HCT116 (cell line): Measurements from ENCODE around the gene JCHAIN. TPM values are rescaled to one million over a fixed set of nuclear protein-coding genes. Genes with fewer than 3 reads are reported as not detected.

Source experiments
- ATAC-seq: fragments of 200-7000 bp; cut with Tn5 transposase; 2 replicates; pipeline ENCODE4 v1.9.1; 2020; ENCODE audit warnings: mild to moderate bottlenecking, moderate library complexity
- BruUV-seq: library from RNA; stranded (reverse); fragments of 400-500 nt; replicated peaks from 2 replicates; lab custom pipeline; 2021; lab: Mats Ljungman, UMichigan
- CTCF ChIA-PET: fragments of 300-600 bp; sonication (Branson Sonifier 250); formaldehyde crosslinking; loops from one replicate; lab custom pipeline; 2021; ENCODE audit warnings: antibody characterized with exemption; lab: Charles Lee
- POLR2A ChIA-PET: fragments of 300-600, 350-600 bp; sonication (Branson Sonifier 250); formaldehyde crosslinking; loops from one replicate; lab custom pipeline; 2021; ENCODE audit warnings: antibody characterized with exemption; lab: Charles Lee
- RAD21 ChIA-PET, 2 experiments: fragments of 300-600 bp; sonication (Branson Sonifier 250); formaldehyde crosslinking; loops; one replicate each; lab custom pipeline; 2023; ENCODE audit warnings: low total read pairs in 2 of 2; ENCODE audit not compliant: uncharacterized antibody in 2 of 2, unreplicated experiment in 2 of 2, low non-redundant PET in 1 of 2; lab: Charles Lee
- DNase-seq: peaks from one replicate; pipeline ENCODE4 v3.0.0-alpha.2; 2010; ENCODE audit warnings: low read depth, low spot score
- H2AFZ ChIP-seq: fragments of 200-600 bp; shearing (Covaris generic), sonication (generic); 2 replicates; pipeline ENCODE4 v1.6.1; 2017; ENCODE audit warnings: low read depth, mixed run types, mixed read lengths, antibody characterized with exemption, low read length; ENCODE audit not compliant: poor library complexity, severe bottlenecking
- H3K27ac ChIP-seq: 2 replicates; pipeline ENCODE4 v1.5.1; 2012; ENCODE audit warnings: low read depth, low read length
- H3K27me3 ChIP-seq: fragments of 200-600 bp; sonication (generic); 2 replicates; pipeline ENCODE4 v1.6.1; 2016; ENCODE audit warnings: mixed run types, low read length, mixed read lengths; ENCODE audit not compliant: insufficient read depth
- H3K36me3 ChIP-seq, 2 experiments: fragments of 200-500 bp in 1 of 2; fragments of 200-600 bp in 1 of 2; sonication (Bioruptor generic) in 1 of 2; sonication (generic) in 1 of 2; 2 replicates each; pipeline versions ENCODE4 v1.5.1 to v1.6.1; 2014 to 2016; ENCODE audit warnings: low read length in 2 of 2, inconsistent platforms in 1 of 2, mixed read lengths in 1 of 2, mixed run types in 1 of 2; ENCODE audit not compliant: insufficient read depth in 2 of 2, control insufficient read depth in 1 of 2
- H3K4me1 ChIP-seq, 2 experiments: fragments of 200-600 bp in 1 of 2; sonication (generic) in 1 of 2; 2 replicates each; pipeline versions ENCODE4 v1.5.1 to v1.6.1; 2012 to 2017; ENCODE audit warnings: low read length in 2 of 2, inconsistent platforms in 1 of 2, mild to moderate bottlenecking in 1 of 2, mixed read lengths in 1 of 2, mixed run types in 1 of 2, moderate library complexity in 1 of 2; ENCODE audit not compliant: insufficient read depth in 2 of 2, control insufficient read depth in 1 of 2
- H3K4me2 ChIP-seq: fragments of 200-600 bp; sonication (generic); 2 replicates; pipeline ENCODE4 v1.6.1; 2017; ENCODE audit warnings: mixed run types, low read length, mixed read lengths
- H3K4me3 ChIP-seq, 2 experiments: fragments of 200-600 bp in 1 of 2; sonication (generic) in 1 of 2; replicated peaks in 1 of 2; 2 replicates each; pipeline ENCODE4 v1.5.1; 2011 to 2016; ENCODE audit warnings: low read length in 2 of 2, control low read depth in 1 of 2, low read depth in 1 of 2, mild to moderate bottlenecking in 1 of 2, mixed read lengths in 1 of 2, mixed run types in 1 of 2
- H3K79me2 ChIP-seq: fragments of 200-600 bp; sonication (generic); 2 replicates; pipeline ENCODE4 v1.6.1; 2017; ENCODE audit warnings: mild to moderate bottlenecking, mixed run types, low read length, moderate library complexity, mixed read lengths; ENCODE audit not compliant: insufficient read depth
- H3K9ac ChIP-seq: fragments of 200-600 bp; sonication (generic); 2 replicates; pipeline ENCODE4 v1.6.1; 2016; ENCODE audit warnings: low read length, mixed read lengths
- H3K9me2 ChIP-seq: fragments of 200-600 bp; sonication (generic), shearing (Covaris generic); 2 replicates; pipeline ENCODE4 v1.6.1; 2017; ENCODE audit warnings: mixed run types, mild to moderate bottlenecking, moderate library complexity; ENCODE audit not compliant: insufficient read depth
- H3K9me3 ChIP-seq, 2 experiments: fragments of 200-500 bp in 1 of 2; fragments of 200-600 bp in 1 of 2; sonication (Bioruptor generic) in 1 of 2; sonication (generic) in 1 of 2; 2 replicates each; pipeline ENCODE4 v1.6.1; 2014 to 2017; ENCODE audit warnings: low read length in 2 of 2, mixed read lengths in 2 of 2, inconsistent platforms in 1 of 2, low read depth in 1 of 2, mild to moderate bottlenecking in 1 of 2, mixed run types in 1 of 2, moderate library complexity in 1 of 2; ENCODE audit not compliant: control insufficient read depth in 1 of 2, insufficient read depth in 1 of 2
- H4K20me1 ChIP-seq: fragments of 200-600 bp; sonication (generic), shearing (Covaris generic); 2 replicates; pipeline ENCODE4 v1.6.1; 2017; ENCODE audit warnings: mixed run types, mild to moderate bottlenecking, moderate library complexity; ENCODE audit not compliant: insufficient read depth
- ATF3 ChIP-seq: IDR thresholded peaks from 2 replicates; pipeline ENCODE4 v1.6.1; 2012
- CBX3 ChIP-seq: IDR thresholded peaks from 2 replicates; pipeline ENCODE4 v1.6.1; 2012; ENCODE audit warnings: low read depth
- CEBPB ChIP-seq: IDR thresholded peaks from 2 replicates; pipeline ENCODE4 v1.6.1; 2012; ENCODE audit warnings: low read depth
- CTCF ChIP-seq, 3 experiments: fragments of 200-600 bp in 1 of 3; sonication (generic) in 1 of 3; IDR thresholded peaks in 2 of 3; conservative IDR thresholded peaks in 1 of 3; 2 replicates each; pipeline ENCODE4 v1.5.1; 2012 to 2017; ENCODE audit warnings: low read depth in 2 of 3, low read length in 2 of 3, antibody characterized with exemption in 1 of 3, borderline replicate concordance in 1 of 3, control low read depth in 1 of 3, mild to moderate bottlenecking in 1 of 3, mixed read lengths in 1 of 3, mixed run types in 1 of 3, moderate library complexity in 1 of 3; ENCODE audit not compliant: insufficient read depth in 1 of 3
- EGR1 ChIP-seq: IDR thresholded peaks from 2 replicates; pipeline ENCODE4 v1.6.1; 2012; ENCODE audit warnings: low read depth
- ELF1 ChIP-seq: IDR thresholded peaks from 2 replicates; pipeline ENCODE4 v1.6.1; 2012; ENCODE audit warnings: low read depth, borderline replicate concordance
- EZH2 ChIP-seq: fragments of 200-600 bp; sonication (generic); IDR thresholded peaks from 2 replicates; pipeline ENCODE4 v1.6.1; 2017; ENCODE audit warnings: antibody characterized with exemption, mixed run types
- EZH2phosphoT487 ChIP-seq: fragments of 200-600 bp; IDR thresholded peaks from 2 replicates; pipeline ENCODE4 v1.6.1; 2018; ENCODE audit warnings: antibody characterized with exemption, borderline replicate concordance
- FOSL1 ChIP-seq: IDR thresholded peaks from 2 replicates; pipeline ENCODE4 v1.6.1; 2012; ENCODE audit warnings: low read depth
- JUND ChIP-seq: IDR thresholded peaks from 2 replicates; pipeline ENCODE4 v1.6.1; 2012
- POLR2AphosphoS5 ChIP-seq: IDR thresholded peaks from 2 replicates; pipeline ENCODE4 v1.6.1; 2011; ENCODE audit warnings: mild to moderate bottlenecking, low read depth, low read length, moderate library complexity
- RAD21 ChIP-seq: IDR thresholded peaks from 2 replicates; pipeline ENCODE4 v1.6.1; 2012; ENCODE audit warnings: low read depth, mild to moderate bottlenecking
- REST ChIP-seq: IDR thresholded peaks from 2 replicates; pipeline ENCODE4 v1.6.1; 2012; ENCODE audit warnings: low read depth
- YY1 ChIP-seq: IDR thresholded peaks from 2 replicates; pipeline ENCODE4 v1.6.1; 2011; ENCODE audit warnings: low read length, low read depth, moderate library complexity, mild to moderate bottlenecking; ENCODE audit not compliant: insufficient replicate concordance; ENCODE audit errors: extremely low read depth
- ZBTB33 ChIP-seq: IDR thresholded peaks from 2 replicates; pipeline ENCODE4 v1.6.1; 2011; ENCODE audit warnings: mild to moderate bottlenecking, low read length, moderate library complexity; ENCODE audit not compliant: insufficient replicate concordance; ENCODE audit errors: extremely low read depth
- ZFX ChIP-seq: fragments of 450-650 bp; IDR thresholded peaks from 2 replicates; pipeline ENCODE4 v1.6.1; 2017
- ZNF274 ChIP-seq: fragments of 200-500 bp; sonication (Bioruptor generic); IDR thresholded peaks from 2 replicates; pipeline ENCODE4 v1.6.1; 2014; ENCODE audit warnings: mild to moderate bottlenecking, low read depth, low read length, inconsistent platforms
- intact Hi-C: fragments of 100-400 bp; cut with micrococcal nuclease; formaldehyde crosslinking; loops from 2 replicates; pipeline ENCODE4 v1.10.0; 2022
- total RNA-seq: library from RNA; stranded (reverse); gene quantifications from one replicate; pipeline ENCODE4 v1.2.1, GENCODE V29; 2021; ENCODE audit not compliant: unreplicated experiment

The JCHAIN gene
- total RNA-seq, 1 experiment from 2014 or later, result 0.79 TPM

GRCh38 chr4:70619778-70620177 is 46.5 kb downstream of the JCHAIN start:
- Histone ChIP-seq H3K9ac (no peak overlapping the region), H4K20me1 (no peaks in the 10 kb centered on the region), H3K27ac (no peak overlapping the region), H3K79me2 (no peaks in the 10 kb centered on the region), H2AFZ (no peak overlapping the region), H3K9me3 (no peaks in the 10 kb centered on the region), H3K36me3 (no peaks in the 10 kb centered on the region; a peak in 1 of 4 replicates), H3K27me3 (no peaks in the 10 kb centered on the region), H3K9me2 (no peaks in the 10 kb centered on the region), H3K4me3 (no peak overlapping the region), H3K4me2 (no peak overlapping the region), H3K4me1 (no peaks in the 10 kb centered on the region)
- DNase-seq (no peak), ATAC-seq (no peak)
- CTCF ChIA-PET, result no interaction called here
- no TSS peak for BruUV-seq
- POLR2A ChIA-PET, result no interaction called here
- intact Hi-C loops, result no loop called here
- TF ChIP-seq EZH2phosphoT487 (no peak), POLR2AphosphoS5 (no peak), CTCF (IDR thresholded peaks at IDR 0.05 in 2 of 3, conservative IDR thresholded peaks at IDR 0.05 in 1 of 3; ENCODE audit: borderline replicate concordance in 1 of 3, insufficient read depth in 1 of 3, low read depth in 2 of 3, low read length in 2 of 3) (no peak), EZH2 (no peak), EGR1 (no peak), REST (no peak), RAD21 (no peak), CBX3 (no peak), YY1 (no peak), ELF1 (no peak), ZBTB33 (no peak), CEBPB (no peak), ATF3 (no peak), ZNF274 (no peak), JUND (no peak), FOSL1 (no peak), ZFX (no peak)
- RAD21 ChIA-PET, result no interaction called here
